ENCODE results near the gene MSH5.

DNA sequence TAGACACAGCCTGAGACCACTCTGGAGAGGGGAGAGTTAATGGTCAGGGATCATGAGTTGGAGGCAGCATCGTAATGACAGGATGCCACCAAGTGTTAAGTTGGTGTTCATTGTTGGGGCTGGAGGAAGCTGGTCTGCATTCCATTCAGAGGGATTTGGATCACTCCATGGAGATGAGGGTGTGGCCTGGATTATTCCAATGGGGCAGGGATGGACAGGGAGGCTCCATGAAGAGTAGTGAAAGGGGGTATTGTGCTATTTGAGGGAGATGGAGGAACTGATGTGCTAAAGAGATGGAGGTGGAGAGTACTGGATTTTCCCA lies 23.8 kb downstream of the MSH5 start:
- TF ChIP-seq, protein P1, sequence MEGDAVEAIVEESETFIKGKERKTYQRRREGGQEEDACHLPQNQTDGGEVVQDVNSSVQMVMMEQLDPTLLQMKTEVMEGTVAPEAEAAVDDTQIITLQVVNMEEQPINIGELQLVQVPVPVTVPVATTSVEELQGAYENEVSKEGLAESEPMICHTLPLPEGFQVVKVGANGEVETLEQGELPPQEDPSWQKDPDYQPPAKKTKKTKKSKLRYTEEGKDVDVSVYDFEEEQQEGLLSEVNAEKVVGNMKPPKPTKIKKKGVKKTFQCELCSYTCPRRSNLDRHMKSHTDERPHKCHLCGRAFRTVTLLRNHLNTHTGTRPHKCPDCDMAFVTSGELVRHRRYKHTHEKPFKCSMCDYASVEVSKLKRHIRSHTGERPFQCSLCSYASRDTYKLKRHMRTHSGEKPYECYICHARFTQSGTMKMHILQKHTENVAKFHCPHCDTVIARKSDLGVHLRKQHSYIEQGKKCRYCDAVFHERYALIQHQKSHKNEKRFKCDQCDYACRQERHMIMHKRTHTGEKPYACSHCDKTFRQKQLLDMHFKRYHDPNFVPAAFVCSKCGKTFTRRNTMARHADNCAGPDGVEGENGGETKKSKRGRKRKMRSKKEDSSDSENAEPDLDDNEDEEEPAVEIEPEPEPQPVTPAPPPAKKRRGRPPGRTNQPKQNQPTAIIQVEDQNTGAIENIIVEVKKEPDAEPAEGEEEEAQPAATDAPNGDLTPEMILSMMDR (conservative IDR thresholded peaks at IDR 0.05; ENCODE audit: low read length): no peak
- TF ChIP-seq EZH2phosphoT487 (IDR thresholded peaks at IDR 0.05; ENCODE audit: borderline replicate concordance): no peak

All from Loucy (cell line).